Body of pancreas (tissue), 4 donors: Measurements from ENCODE around the gene CAMK2B. TPM values are rescaled to one million over a fixed set of nuclear protein-coding genes. Genes with fewer than 3 reads are reported as not detected.
A peak's percentile ranks its signal among the peaks of the same experiment; 100 is the strongest.

Experiments
- ATAC-seq: fragments of 150-250 bp; one replicate; pipeline ENCODE4 v1.9.1; 2016
- DNase-seq, 4 donors: peaks; one replicate each; pipeline ENCODE4 v3.0.0-alpha.2; 2019
- H3K27ac ChIP-seq, 4 donors: fragments of 200-600 bp; sonication (generic); 1 replicate in 3 of 4; 2 replicates in 1 of 4; pipeline versions ENCODE4 v1.5.1 to v1.6.1; 2016 to 2019; ENCODE audit warnings: mild to moderate bottlenecking in 1 of 4, mixed read lengths in 1 of 4, moderate library complexity in 1 of 4
- H3K27me3 ChIP-seq, 2 donors: fragments of 200-600 bp; sonication (generic); one replicate each; pipeline ENCODE4 v1.6.0; 2016; ENCODE audit warnings: mild to moderate bottlenecking in 1 of 2
- H3K36me3 ChIP-seq, 2 donors: fragments of 200-600 bp; sonication (generic); replicated peaks in 1 of 2; 2 replicates each; pipeline ENCODE4 v1.5.1; 2016; ENCODE audit warnings: low read depth in 2 of 2; ENCODE audit not compliant: insufficient read depth in 1 of 2
- H3K4me1 ChIP-seq: fragments of 200-600 bp; sonication (generic); one replicate; pipeline ENCODE4 v1.6.0; 2016
- H3K4me3 ChIP-seq, 2 donors: fragments of 200-600 bp; sonication (generic); 1 replicate in 1 of 2; 2 replicates in 1 of 2; pipeline ENCODE4 v1.5.1; 2016 to 2019
- H3K9me3 ChIP-seq, 3 donors: fragments of 200-600 bp; sonication (generic); 1 replicate in 2 of 3; 2 replicates in 1 of 3; pipeline ENCODE4 v1.5.1; 2016
- CTCF ChIP-seq, 7 experiments: fragments of 450-650 bp in 4 of 7; fragments of 200-600 bp in 3 of 7; sonication (generic) in 3 of 7; IDR thresholded peaks; one replicate each; pipeline ENCODE4 v1.5.1; 2016 to 2019; ENCODE audit warnings: antibody characterized with exemption in 7 of 7
- POLR2A ChIP-seq, 3 donors: fragments of 450-650 bp; IDR thresholded peaks; one replicate each; pipeline ENCODE4 v1.6.1; 2016; ENCODE audit warnings: antibody characterized with exemption in 3 of 3, mild to moderate bottlenecking in 2 of 3
- WGBS, 2 donors: methylation state at CpG; one replicate each; pipeline ENCODE4 v1.1.5; 2017; 5-methylcytosine and 5-hydroxymethylcytosine counted together
- intact Hi-C: fragments of 100-400 bp; cut with DNase I; formaldehyde crosslinking; loops from one replicate; pipeline ENCODE4 v1.15.1; 2023
- total RNA-seq, 2 donors: library from RNA; depleted of rRNA; stranded (reverse); fragments of >200 nt; gene quantifications; one replicate each; pipeline ENCODE4 v1.1.0, GENCODE V29; 2016

The CAMK2B gene
- total RNA-seq, 2 donors from 2014 or later: 0.52 to 7.6 TPM

GRCh38 chr7:44266526-44266925 is 58.9 kb downstream of the CAMK2B start:
- H3K27me3 ChIP-seq: no peaks in the 10 kb centered on the region
- WGBS, 2 donors: 80% methylated on average over 1 to 8 of the region's 8 CpGs
- no peaks in the 10 kb centered on the region for H3K4me1 ChIP-seq
- no peak for TF ChIP-seq CTCF (IDR thresholded peaks at IDR 0.05)
- TF ChIP-seq POLR2A (IDR thresholded peaks at IDR 0.05): no peak
- H3K36me3 ChIP-seq: no peaks in the 10 kb centered on the region
- no peak overlapping the region for H3K27ac ChIP-seq
- H3K9me3 ChIP-seq: no peaks in the 10 kb centered on the region
- no peak for DNase-seq
- no peak for ATAC-seq
- H3K4me3 ChIP-seq: no peak overlapping the region
- intact Hi-C loops: no loop called here

GRCh38 chr7:44265728-44266127 is 59.7 kb downstream of the CAMK2B start:
- no peaks in the 10 kb centered on the region for H3K27me3 ChIP-seq
- ATAC-seq: no peak
- H3K27ac ChIP-seq: no peak overlapping the region

DNA sequence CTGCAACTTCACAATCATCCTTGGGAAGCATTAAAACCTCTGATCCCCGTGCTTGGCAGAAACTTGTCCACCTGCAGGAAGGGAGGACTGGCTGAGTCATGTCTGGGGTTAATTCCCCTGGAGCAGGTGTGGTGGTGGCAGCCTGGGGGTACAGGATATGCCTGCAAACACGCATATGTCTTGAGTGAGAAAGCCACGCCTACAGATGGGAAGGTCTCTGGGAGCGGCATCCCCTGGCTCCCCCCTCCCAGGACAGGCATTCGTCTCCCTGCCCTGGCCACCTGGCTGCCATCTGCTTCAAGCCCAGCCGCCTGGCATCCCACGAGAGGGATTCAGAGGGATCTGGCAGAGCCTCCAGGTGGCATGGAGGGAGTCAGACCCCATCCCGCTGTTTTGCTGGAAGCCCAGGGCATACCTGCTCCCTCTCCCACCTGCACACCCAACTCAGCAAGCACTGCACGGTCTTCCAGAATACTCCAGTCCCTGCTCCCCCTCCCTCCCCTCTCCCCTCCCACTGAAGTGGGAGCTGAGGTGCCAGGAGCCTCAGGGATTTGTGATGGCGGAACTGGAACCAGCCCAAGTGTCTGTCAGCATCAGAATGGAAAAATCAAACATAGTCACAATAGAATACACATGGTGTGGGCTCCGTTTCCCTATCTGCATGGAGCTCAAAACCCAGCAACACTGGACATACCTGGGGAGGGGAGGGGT is 61.0 kb downstream of the CAMK2B start:
- peak in 3 of 4 donors; percentile 20 to 28 (median 24) for DNase-seq
- TF ChIP-seq CTCF (IDR thresholded peaks at IDR 0.05) (no peak), POLR2A (IDR thresholded peaks at IDR 0.05) (no peak)
- intact Hi-C loops: no loop called here
- Histone ChIP-seq H3K4me1 (no peaks in the 10 kb centered on the region), H3K36me3 (no peaks in the 10 kb centered on the region), H3K27ac (no peak overlapping the region), H3K27me3 (no peaks in the 10 kb centered on the region), H3K4me3 (no peak overlapping the region), H3K9me3 (no peaks in the 10 kb centered on the region)
- no peak for ATAC-seq
- WGBS, 2 donors: 29 to 41% methylated on average over 2 to 11 of the region's 11 CpGs

More at GRCh38 chr7:44265728-44266127, 59.7 kb downstream of the CAMK2B start:
- Histone ChIP-seq H3K4me3 (no peak overlapping the region), H3K4me1 (no peaks in the 10 kb centered on the region), H3K36me3 (no peaks in the 10 kb centered on the region), H3K9me3 (no peaks in the 10 kb centered on the region)
- no peak for DNase-seq
- TF ChIP-seq POLR2A (IDR thresholded peaks at IDR 0.05): no peak
- TF ChIP-seq CTCF (IDR thresholded peaks at IDR 0.05): no peak
- intact Hi-C loops: no loop called here
- WGBS, 2 donors: 68 to 69% methylated on average over 8 of the region's 8 CpGs

GRCh38 chr7:44263326-44264082 is 61.9 kb downstream of the CAMK2B start:
- Histone ChIP-seq H3K27ac (no peak overlapping the region), H3K9me3 (no peaks in the 10 kb centered on the region), H3K4me1 (no peaks in the 10 kb centered on the region), H3K36me3 (no peaks in the 10 kb centered on the region), H3K27me3 (no peaks in the 10 kb centered on the region), H3K4me3 (no peak overlapping the region)
- TF ChIP-seq CTCF (IDR thresholded peaks at IDR 0.05) (no peak), POLR2A (IDR thresholded peaks at IDR 0.05) (no peak)
- DNase-seq (no peak), ATAC-seq (no peak)
- whole genome bisulfite sequencing, 2 donors: 70 to 75% methylated on average over 18 to 20 of the region's 20 CpGs
- intact Hi-C loops: no loop called here
